NCI-H446 treated with DMSO at 0.1 percent for 48 hours (cell line): Measurements from ENCODE around the gene TFIP11.

Experiments
- DNase-seq: peaks from one replicate; lab custom pipeline; 2025; lab: John Stamatoyannopoulos, UW

Gene TFIP11

GRCh38 chr22:26512149-26512793, at the start of gene TFIP11:
TFIP11 (minus strand) TSS chr22:26512473; CDS start chr22:26510272, 2,201 bp downstream.
- peak; percentile 76 for DNase-seq

GRCh38 chr22:26561756-26562417, 49.6 kb upstream of the TFIP11 start:
- peak; percentile 22 for DNase-seq

GRCh38 chr22:26559961-26560575, 47.8 kb upstream of the TFIP11 start:
- DNase-seq = no peak

- no peak for DNase-seq
Measured at GRCh38 chr22:26558248-26558895, 46.1 kb upstream of the TFIP11 start.

DNA sequence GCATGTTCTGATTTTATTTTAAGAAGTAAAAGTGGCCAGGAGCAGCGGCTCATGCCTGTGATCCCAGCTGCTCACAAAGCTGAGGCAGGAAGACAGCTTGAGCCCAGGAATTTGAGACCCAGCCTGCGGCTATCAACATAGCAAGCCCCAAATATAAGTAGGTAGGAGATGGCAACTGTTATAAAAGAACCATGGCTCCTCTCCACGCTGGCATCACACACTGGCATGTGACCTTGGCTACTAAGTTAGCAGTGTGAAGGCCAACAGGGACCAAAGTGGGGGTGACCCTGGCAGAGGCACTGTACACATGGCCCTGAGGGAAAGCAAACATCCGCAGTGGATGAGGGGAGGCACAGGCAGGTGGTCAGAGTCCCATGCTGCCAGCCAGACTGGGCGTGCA, 44.6 kb upstream of the TFIP11 start:
- no peak for DNase-seq

DNA sequence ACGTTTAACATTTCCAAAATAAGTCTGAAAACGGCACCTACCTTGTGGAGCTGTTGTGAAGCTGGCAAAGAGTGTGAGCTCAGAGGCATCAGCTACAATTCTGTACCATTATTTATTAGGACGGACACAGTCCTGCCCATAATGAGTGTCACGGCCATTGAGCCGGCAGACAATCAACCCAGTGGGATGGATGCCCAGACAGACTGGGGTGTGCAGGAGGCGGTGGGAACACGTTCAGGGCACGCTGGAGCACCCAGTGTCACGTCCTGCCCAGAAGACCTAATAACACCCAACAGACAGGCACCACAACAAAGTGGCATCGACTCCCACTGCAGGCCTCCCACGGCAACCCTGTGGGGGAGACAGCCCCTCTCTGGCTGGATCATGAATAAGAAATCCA, 43.2 kb upstream of the TFIP11 start:
- no peak for DNase-seq

GRCh38 chr22:26554956-26555355, 42.7 kb upstream of the TFIP11 start:
- no peak for DNase-seq

DNA sequence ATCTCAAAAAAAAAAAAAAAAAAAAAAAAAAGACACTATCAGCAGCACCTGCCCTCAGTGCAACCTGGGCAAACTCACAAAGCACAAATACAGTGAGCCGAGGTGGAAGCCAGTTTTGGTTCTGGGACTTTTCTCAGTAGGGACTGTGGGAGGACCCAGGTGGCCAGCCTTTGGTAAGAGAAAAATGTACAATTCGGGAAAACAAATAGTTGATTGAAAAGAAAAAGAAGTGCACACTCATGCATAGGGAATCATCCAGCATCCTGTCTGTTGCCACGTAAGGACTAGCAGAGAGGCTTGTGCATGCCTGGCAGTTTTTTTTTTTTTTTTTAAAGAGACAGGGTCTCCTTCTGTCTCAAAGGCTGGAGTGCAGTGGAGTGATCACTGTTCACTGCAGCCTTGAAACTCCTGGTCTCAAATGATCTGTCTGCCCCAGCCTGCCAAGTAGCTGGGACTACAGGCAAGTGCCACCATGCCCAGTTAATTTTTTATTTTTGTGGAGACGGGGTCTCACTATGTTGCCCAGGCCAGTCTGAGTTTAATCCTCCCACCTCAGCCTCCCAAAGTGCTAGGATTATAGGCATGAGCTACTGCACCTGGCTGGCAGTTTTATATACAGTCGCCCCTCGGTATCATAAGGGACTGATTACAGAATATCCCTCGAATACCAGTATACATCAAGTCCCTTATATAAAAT, 40.9 kb upstream of the TFIP11 start:
- no peak for DNase-seq

DNA sequence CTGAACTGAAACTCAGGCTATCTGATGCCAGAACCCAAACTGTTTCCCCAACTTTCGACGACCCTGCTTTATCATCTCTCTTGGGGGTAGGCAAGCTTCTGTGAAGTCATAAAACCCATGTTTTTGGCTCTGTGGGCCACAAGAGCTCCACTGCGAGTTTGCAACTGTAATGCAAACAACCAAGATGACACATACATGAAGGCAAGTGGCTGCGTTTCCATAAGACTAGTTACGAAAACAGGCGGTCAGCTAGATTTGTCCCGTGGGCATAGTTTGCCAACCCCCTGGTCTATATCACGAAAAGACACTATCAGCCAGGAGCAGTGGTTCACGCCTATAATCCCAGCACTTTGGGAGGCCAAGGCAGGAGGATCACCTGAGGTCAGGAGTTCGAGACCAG, 40.2 kb upstream of the TFIP11 start:
- DNase-seq = no peak

- no peak for DNase-seq
Measured at GRCh38 chr22:26551568-26551967, 39.3 kb upstream of the TFIP11 start.

DNA sequence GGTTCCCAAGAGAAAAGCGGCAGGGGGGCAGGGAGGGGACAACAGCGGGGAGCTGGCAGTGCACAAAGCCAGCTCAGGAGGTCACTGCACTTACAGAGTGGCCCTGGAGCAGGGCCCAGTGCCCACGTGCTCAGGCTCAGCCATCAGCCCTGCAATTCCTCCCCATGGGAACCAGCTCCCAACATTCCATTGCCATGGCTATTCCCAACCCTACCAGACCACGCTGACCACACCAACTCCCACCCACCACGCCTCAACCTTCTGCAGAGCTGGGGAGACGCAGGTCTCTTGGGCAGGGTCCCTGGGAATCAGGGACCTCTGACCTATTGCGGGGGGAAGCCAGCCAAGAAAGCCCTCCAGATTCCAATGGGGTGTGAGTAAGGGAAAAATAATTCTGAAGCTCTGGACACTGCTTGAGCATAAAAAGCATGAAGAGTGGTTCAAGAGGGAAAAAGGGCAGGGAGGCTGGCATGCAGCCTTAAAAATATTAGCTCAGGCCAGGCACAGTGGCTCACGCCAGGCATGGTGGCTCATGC, 38.3 kb upstream of the TFIP11 start:
- DNase-seq = no peak

DNA sequence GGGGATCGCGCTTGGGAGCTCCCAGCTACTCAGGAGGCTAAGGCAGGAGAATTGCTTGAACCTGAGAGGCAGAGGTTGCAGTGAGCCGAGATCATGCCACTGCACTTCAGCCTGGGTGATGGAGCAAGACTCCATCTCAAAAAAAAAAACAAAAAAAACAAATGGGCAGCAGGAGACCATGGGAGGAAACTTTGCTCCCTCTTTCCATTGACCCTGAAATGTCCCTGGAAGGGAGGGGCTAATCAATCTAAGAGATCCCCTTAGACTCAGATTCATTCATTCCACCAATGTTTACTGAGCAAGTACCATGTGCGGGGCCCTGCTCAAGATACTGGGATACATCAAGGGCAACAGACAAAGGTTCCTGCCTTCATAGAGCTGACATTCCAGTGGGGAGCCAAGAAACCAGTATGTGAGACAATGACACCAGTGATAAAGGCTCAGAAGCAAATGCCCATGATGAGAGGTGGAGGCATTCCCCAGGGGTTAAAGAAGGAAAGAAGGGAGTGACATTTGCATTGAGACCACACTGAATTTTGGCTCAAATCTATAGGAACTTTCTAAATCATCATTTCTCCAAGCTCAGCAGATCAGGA, 37.7 kb upstream of the TFIP11 start:
- no peak for DNase-seq

DNA sequence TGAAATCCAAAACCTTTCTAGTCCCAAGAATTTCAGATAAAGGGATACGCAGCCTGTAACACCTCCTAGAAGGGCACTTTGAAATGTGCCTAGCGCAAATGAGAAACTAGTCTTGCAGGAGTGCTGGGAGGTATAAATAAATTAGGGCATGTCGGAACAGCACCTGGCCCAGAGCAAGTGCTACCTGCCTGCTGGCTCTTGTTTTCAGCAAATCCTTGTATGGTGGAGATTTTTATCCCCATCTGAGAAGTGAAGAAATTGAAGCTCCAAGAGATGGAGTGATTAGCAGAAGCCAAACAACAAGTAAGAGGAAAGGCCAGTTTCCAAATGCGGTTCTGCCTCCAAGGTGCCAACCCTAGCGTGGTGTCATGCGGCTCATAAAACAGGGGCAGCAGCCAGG, 36.7 kb upstream of the TFIP11 start:
- DNase-seq = no peak

DNA sequence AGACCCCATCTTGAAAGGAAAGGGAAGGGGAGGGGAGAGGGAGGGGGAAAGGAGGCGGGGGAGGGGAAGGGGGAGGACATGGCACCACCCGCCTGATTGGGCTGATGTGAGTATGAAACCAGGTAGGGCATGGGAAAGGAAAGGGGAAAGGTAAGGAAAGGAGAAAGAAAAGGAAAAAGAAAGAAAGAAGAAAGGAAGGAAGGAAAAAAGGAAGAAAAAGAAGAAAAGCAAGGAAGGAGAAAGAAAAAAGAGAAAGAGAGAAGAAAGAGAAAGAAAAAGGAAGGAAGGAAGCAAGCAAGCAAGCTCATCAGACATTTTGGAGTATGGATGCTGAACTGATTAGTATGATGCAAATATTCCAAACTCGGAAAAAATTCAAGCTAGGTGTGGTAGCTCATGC, 36.0 kb upstream of the TFIP11 start:
- no peak for DNase-seq

DNA sequence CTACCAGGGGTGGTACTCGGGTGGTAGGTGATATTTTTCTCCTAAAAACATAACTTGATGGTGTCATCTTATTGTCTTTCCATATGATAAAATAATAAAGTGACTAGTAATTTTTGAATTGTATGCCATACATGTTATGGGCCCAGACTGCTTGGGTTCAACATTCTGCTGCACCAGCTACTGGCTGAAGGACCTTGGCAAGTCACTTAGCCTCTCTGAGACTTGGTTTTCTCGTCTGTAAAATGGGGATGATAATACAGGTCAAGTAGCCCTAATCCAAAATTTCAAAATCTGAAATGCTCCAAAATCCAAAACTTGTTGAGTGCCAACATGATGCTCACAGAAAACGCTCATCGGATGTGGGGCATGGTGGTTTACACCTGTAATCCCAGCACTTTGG, 35.6 kb upstream of the TFIP11 start:
- no peak for DNase-seq

- DNase-seq = no peak
Measured at GRCh38 chr22:26547426-26547825, 35.2 kb upstream of the TFIP11 start.

DNA sequence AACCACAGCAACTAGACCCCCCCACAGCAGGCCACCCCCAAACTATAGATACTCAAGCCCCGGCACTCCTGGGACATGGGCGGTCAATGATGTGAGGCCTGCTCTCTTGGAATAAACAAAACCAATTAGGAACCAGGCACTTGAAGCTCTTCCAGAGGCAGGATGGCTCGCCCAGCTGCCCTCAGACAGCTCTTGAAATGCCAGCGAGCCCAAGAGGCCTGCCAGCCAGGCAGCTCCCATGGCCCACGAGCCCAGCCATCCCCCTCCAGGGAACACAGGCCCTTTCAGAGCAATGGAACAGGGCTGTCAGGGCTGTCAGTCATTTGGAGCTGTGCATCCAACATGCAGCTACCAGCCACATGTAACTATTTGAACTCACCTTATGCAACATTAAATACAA, 34.0 kb upstream of the TFIP11 start:
- DNase-seq = no peak

- DNase-seq = no peak
Measured at GRCh38 chr22:26545827-26546226, 33.6 kb upstream of the TFIP11 start.

GRCh38 chr22:26545385-26545784, 33.1 kb upstream of the TFIP11 start:
- no peak for DNase-seq

- DNase-seq = no peak
Measured at GRCh38 chr22:26544489-26544888, 32.2 kb upstream of the TFIP11 start.

DNA sequence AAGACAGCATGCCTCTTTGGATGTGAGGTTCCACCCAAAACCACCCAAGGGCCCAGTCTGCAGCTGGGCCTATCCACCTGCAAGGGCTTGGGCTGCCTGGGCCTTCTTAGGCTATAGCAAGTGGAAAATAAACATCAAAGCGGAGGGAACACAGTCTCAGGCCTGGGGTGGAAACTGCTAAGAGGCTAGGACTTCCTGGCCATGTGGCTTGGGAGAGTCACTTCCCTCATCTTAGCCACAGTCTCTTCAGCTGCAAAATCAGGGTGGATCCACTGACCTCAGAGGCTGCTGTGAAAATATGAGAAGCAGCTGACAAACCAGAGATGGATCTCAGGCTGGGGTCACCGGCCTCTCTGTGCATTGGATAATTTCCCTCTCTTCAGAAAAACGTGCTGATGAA, 30.6 kb upstream of the TFIP11 start:
- DNase-seq = no peak
